Measurements from ENCODE around the gene RANBP1. TPM values are rescaled to one million over a fixed set of nuclear protein-coding genes. Genes with fewer than 3 reads are reported as not detected.

Gene RANBP1
- total and polyA plus RNA-seq, 9 of the 15 experiments (the other 6 are each of a cell fraction or from before 2014, with no cell fraction given), result 162 to 2,891 (median 1,289) TPM

DNA sequence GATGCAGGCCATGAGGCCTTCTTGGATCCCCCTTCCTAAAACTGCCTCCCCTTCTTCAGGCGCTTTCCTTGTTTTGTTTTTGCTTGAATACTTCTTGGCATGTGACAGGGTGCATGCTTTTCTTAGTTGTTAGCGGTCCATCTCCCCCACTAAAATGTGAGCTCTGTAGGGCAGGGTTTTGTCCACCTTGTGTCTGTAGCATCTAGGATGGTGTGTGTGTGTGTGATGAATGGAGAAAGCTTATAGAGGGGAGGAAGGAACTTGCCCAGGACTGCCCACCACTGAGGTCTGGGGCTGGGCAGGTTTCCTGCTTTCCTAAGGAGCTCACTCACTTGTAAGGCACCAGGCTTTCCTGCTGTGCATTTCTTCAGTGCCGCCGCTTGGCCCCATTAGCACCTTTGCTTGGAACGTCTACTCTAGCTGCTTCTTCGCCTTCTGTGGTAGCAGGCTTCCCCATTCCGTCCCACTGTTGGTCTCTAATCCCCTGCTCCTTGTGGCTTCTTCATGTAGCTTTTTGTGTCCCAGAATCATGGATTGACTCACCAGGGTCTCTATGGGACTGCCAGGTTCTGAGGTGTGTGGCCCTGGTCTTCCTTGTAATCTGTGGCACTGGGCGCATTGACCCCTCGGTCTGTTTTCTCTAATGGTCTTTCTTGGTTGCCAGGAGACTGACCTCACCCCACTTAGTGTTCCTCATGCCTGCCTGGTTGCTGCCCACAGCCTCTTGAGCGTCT lies 32.6 kb upstream of the RANBP1 start (continued):
- TF ChIP-seq ELF4 (CRISPR knock-in tag; IDR thresholded peaks at IDR 0.05), result peak; percentile 51; the same call in 1 of the 2 replicates
- TF ChIP-seq, protein P1, sequence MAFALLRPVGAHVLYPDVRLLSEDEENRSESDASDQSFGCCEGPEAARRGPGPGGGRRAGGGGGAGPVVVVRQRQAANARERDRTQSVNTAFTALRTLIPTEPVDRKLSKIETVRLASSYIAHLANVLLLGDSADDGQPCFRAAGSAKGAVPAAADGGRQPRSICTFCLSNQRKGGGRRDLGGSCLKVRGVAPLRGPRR (CRISPR knock-in tag; IDR thresholded peaks at IDR 0.05), result peak; percentile 12; the same call in 1 of the 2 replicates
- no peak for TF ChIP-seq YY1 (IDR thresholded peaks at IDR 0.05; ENCODE audit: borderline replicate concordance in 1 of 3, control insufficient read depth in 1 of 3, extremely low read depth in 1 of 3, insufficient read depth in 3 of 3, insufficient read length in 1 of 3, insufficient replicate concordance in 2 of 3, low read depth in 1 of 3, low read length in 2 of 3)
- TF ChIP-seq, protein P2, sequence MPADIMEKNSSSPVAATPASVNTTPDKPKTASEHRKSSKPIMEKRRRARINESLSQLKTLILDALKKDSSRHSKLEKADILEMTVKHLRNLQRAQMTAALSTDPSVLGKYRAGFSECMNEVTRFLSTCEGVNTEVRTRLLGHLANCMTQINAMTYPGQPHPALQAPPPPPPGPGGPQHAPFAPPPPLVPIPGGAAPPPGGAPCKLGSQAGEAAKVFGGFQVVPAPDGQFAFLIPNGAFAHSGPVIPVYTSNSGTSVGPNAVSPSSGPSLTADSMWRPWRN (IDR thresholded peaks at IDR 0.05; ENCODE audit: low read depth), result no peak
- no peak for TF ChIP-seq SRSF9 (IDR thresholded peaks at IDR 0.05; ENCODE audit: borderline replicate concordance, low read depth, low read length)
- TF ChIP-seq TEAD2 (tag; IDR thresholded peaks at IDR 0.05), result no peak
- TF ChIP-seq, protein P3, sequence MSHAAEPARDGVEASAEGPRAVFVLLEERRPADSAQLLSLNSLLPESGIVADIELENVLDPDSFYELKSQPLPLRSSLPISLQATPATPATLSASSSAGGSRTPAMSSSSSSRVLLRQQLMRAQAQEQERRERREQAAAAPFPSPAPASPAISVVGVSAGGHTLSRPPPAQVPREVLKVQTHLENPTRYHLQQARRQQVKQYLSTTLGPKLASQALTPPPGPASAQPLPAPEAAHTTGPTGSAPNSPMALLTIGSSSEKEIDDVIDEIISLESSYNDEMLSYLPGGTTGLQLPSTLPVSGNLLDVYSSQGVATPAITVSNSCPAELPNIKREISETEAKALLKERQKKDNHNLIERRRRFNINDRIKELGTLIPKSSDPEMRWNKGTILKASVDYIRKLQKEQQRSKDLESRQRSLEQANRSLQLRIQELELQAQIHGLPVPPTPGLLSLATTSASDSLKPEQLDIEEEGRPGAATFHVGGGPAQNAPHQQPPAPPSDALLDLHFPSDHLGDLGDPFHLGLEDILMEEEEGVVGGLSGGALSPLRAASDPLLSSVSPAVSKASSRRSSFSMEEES (CRISPR knock-in tag; IDR thresholded peaks at IDR 0.05), result no peak
- TF ChIP-seq HMG20B (CRISPR knock-in tag; IDR thresholded peaks at IDR 0.05), result no peak
- TF ChIP-seq, protein P4, sequence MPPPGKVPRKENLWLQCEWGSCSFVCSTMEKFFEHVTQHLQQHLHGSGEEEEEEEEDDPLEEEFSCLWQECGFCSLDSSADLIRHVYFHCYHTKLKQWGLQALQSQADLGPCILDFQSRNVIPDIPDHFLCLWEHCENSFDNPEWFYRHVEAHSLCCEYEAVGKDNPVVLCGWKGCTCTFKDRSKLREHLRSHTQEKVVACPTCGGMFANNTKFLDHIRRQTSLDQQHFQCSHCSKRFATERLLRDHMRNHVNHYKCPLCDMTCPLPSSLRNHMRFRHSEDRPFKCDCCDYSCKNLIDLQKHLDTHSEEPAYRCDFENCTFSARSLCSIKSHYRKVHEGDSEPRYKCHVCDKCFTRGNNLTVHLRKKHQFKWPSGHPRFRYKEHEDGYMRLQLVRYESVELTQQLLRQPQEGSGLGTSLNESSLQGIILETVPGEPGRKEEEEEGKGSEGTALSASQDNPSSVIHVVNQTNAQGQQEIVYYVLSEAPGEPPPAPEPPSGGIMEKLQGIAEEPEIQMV (tag; conservative IDR thresholded peaks at IDR 0.05; ENCODE audit: low read depth), result no peak
- TF ChIP-seq ZNF507 (tag; conservative IDR thresholded peaks at IDR 0.05), result no peak
- TF ChIP-seq, protein P5, sequence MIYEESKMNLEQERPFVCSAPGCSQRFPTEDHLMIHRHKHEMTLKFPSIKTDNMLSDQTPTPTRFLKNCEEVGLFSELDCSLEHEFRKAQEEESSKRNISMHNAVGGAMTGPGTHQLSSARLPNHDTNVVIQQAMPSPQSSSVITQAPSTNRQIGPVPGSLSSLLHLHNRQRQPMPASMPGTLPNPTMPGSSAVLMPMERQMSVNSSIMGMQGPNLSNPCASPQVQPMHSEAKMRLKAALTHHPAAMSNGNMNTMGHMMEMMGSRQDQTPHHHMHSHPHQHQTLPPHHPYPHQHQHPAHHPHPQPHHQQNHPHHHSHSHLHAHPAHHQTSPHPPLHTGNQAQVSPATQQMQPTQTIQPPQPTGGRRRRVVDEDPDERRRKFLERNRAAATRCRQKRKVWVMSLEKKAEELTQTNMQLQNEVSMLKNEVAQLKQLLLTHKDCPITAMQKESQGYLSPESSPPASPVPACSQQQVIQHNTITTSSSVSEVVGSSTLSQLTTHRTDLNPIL (CRISPR knock-in tag; IDR thresholded peaks at IDR 0.05), result no peak
- TF ChIP-seq, protein P6, sequence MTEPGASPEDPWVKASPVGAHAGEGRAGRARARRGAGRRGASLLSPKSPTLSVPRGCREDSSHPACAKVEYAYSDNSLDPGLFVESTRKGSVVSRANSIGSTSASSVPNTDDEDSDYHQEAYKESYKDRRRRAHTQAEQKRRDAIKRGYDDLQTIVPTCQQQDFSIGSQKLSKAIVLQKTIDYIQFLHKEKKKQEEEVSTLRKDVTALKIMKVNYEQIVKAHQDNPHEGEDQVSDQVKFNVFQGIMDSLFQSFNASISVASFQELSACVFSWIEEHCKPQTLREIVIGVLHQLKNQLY (CRISPR knock-in tag; conservative IDR thresholded peaks at IDR 0.05), result 0 out of 4 replicates have a peak, but pooled peaks of 1 of the 2 experiments have one; percentile 67
- TF ChIP-seq, protein P7, sequence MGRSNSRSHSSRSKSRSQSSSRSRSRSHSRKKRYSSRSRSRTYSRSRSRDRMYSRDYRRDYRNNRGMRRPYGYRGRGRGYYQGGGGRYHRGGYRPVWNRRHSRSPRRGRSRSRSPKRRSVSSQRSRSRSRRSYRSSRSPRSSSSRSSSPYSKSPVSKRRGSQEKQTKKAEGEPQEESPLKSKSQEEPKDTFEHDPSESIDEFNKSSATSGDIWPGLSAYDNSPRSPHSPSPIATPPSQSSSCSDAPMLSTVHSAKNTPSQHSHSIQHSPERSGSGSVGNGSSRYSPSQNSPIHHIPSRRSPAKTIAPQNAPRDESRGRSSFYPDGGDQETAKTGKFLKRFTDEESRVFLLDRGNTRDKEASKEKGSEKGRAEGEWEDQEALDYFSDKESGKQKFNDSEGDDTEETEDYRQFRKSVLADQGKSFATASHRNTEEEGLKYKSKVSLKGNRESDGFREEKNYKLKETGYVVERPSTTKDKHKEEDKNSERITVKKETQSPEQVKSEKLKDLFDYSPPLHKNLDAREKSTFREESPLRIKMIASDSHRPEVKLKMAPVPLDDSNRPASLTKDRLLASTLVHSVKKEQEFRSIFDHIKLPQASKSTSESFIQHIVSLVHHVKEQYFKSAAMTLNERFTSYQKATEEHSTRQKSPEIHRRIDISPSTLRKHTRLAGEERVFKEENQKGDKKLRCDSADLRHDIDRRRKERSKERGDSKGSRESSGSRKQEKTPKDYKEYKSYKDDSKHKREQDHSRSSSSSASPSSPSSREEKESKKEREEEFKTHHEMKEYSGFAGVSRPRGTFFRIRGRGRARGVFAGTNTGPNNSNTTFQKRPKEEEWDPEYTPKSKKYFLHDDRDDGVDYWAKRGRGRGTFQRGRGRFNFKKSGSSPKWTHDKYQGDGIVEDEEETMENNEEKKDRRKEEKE (IDR thresholded peaks at IDR 0.05; ENCODE audit: borderline replicate concordance in 1 of 2, control insufficient read depth in 1 of 2, low read depth in 2 of 2, low read length in 1 of 2), result no peak
- TF ChIP-seq TBL1XR1 (IDR thresholded peaks at IDR 0.05; ENCODE audit: low read length in 2 of 2), result no peak
- no peak for TF ChIP-seq U2AF1 (optimal IDR thresholded peaks at IDR 0.05; ENCODE audit: low read depth, low read length)

All from K562 (cell line).